ENCODE data around the gene C1orf159.

- no peak for TF ChIP-seq CTCF (IDR thresholded peaks at IDR 0.05; ENCODE audit: poor library complexity, severe bottlenecking)
- TF ChIP-seq TAF1 (IDR thresholded peaks at IDR 0.05; ENCODE audit: low read depth): no peak
- TF ChIP-seq EP300 (conservative IDR thresholded peaks at IDR 0.05; ENCODE audit: poor library complexity, severe bottlenecking): no peak
- TF ChIP-seq EZH2 (IDR thresholded peaks at IDR 0.05; ENCODE audit: borderline replicate concordance, insufficient read depth, low read length, poor library complexity, severe bottlenecking): no peak
- TF ChIP-seq POLR2AphosphoS5 (IDR thresholded peaks at IDR 0.05): no peak
- no peak for TF ChIP-seq MXI1 (conservative IDR thresholded peaks at IDR 0.05; ENCODE audit: poor library complexity, severe bottlenecking)
- TF ChIP-seq REST (IDR thresholded peaks at IDR 0.05; ENCODE audit: borderline replicate concordance): no peak
- no peak for TF ChIP-seq RAD21 (conservative IDR thresholded peaks at IDR 0.05)
Measured at GRCh38 chr1:1043411-1043810, 72.5 kb downstream of the C1orf159 start.

Data from neural cell (in vitro differentiated cells).